ENCODE measurements around the gene PPP6R1. TPM values are rescaled to one million over a fixed set of nuclear protein-coding genes. Genes with fewer than 3 reads are reported as not detected.

The PPP6R1 gene
- total and polyA plus RNA-seq, 2 of the 13 experiments (the other 11 are each of a cell fraction or from before 2014, with no cell fraction given), result 25.8 to 54.0 TPM

DNA sequence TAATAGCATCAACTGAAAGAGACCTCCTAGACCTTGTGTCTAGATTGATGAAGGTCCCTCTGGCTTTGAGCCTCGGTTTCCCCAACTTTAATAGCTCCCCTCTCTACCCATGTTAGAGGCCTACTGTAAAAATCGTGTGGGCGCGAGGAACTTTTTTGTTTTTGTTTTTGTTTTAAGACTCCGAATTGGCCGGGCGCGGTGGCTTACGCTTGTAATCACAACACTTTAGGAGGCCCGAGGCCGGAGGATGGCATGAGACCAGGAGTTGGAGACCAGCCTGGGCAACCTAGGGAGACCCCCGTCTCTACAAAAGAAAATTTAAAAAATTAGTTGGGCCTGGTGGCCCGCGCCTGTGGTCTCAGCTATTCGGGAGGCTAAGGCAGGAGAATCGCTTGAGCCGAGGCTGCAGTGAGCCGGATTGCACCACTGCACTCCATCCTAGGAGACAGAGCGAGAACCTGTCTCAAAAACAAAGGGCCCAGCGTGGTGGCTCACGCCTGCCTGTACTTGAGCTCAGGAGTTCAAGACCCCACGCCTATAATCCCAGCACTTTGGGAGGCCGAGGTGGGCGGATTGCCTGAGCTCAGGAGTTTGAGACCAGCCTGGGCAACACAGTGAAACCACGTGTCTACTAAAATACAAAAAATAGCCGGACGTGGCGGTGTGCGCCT lies 858 bp upstream of the PPP6R1 start (continued):
- TF ChIP-seq, protein P1, sequence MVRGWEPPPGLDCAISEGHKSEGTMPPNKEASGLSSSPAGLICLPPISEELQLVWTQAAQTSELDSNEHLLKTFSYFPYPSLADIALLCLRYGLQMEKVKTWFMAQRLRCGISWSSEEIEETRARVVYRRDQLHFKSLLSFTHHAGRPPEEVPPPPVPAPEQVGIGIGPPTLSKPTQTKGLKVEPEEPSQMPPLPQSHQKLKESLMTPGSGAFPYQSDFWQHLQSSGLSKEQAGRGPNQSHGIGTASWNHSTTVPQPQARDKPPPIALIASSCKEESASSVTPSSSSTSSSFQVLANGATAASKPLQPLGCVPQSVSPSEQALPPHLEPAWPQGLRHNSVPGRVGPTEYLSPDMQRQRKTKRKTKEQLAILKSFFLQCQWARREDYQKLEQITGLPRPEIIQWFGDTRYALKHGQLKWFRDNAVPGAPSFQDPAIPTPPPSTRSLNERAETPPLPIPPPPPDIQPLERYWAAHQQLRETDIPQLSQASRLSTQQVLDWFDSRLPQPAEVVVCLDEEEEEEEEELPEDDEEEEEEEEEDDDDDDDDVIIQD (CRISPR knock-in tag; IDR thresholded peaks at IDR 0.05; ENCODE audit: low read depth), result no peak
- TF ChIP-seq JUNB (CRISPR knock-in tag; IDR thresholded peaks at IDR 0.05; ENCODE audit: borderline replicate concordance), result no peak
- no peak for TF ChIP-seq POLR2AphosphoS5 (IDR thresholded peaks at IDR 0.05; ENCODE audit: low read depth, low read length)
- TF ChIP-seq, protein P2, sequence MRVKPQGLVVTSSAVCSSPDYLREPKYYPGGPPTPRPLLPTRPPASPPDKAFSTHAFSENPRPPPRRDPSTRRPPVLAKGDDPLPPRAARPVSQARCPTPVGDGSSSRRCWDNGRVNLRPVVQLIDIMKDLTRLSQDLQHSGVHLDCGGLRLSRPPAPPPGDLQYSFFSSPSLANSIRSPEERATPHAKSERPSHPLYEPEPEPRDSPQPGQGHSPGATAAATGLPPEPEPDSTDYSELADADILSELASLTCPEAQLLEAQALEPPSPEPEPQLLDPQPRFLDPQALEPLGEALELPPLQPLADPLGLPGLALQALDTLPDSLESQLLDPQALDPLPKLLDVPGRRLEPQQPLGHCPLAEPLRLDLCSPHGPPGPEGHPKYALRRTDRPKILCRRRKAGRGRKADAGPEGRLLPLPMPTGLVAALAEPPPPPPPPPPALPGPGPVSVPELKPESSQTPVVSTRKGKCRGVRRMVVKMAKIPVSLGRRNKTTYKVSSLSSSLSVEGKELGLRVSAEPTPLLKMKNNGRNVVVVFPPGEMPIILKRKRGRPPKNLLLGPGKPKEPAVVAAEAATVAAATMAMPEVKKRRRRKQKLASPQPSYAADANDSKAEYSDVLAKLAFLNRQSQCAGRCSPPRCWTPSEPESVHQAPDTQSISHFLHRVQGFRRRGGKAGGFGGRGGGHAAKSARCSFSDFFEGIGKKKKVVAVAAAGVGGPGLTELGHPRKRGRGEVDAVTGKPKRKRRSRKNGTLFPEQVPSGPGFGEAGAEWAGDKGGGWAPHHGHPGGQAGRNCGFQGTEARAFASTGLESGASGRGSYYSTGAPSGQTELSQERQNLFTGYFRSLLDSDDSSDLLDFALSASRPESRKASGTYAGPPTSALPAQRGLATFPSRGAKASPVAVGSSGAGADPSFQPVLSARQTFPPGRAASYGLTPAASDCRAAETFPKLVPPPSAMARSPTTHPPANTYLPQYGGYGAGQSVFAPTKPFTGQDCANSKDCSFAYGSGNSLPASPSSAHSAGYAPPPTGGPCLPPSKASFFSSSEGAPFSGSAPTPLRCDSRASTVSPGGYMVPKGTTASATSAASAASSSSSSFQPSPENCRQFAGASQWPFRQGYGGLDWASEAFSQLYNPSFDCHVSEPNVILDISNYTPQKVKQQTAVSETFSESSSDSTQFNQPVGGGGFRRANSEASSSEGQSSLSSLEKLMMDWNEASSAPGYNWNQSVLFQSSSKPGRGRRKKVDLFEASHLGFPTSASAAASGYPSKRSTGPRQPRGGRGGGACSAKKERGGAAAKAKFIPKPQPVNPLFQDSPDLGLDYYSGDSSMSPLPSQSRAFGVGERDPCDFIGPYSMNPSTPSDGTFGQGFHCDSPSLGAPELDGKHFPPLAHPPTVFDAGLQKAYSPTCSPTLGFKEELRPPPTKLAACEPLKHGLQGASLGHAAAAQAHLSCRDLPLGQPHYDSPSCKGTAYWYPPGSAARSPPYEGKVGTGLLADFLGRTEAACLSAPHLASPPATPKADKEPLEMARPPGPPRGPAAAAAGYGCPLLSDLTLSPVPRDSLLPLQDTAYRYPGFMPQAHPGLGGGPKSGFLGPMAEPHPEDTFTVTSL (CRISPR knock-in tag; IDR thresholded peaks at IDR 0.05; ENCODE audit: borderline replicate concordance), result 0 out of 2 replicates have a peak, but pooled peaks have one; percentile 10
- no peak for TF ChIP-seq HMG20B (CRISPR knock-in tag; conservative IDR thresholded peaks at IDR 0.05)
- 0 out of 2 replicates have a peak, but pooled peaks have one; percentile 8 for TF ChIP-seq ESRRA (CRISPR knock-in tag; IDR thresholded peaks at IDR 0.05; ENCODE audit: low read depth)
- TF ChIP-seq DR1 (CRISPR knock-in tag; IDR thresholded peaks at IDR 0.05), result no peak
- TF ChIP-seq, protein P3, sequence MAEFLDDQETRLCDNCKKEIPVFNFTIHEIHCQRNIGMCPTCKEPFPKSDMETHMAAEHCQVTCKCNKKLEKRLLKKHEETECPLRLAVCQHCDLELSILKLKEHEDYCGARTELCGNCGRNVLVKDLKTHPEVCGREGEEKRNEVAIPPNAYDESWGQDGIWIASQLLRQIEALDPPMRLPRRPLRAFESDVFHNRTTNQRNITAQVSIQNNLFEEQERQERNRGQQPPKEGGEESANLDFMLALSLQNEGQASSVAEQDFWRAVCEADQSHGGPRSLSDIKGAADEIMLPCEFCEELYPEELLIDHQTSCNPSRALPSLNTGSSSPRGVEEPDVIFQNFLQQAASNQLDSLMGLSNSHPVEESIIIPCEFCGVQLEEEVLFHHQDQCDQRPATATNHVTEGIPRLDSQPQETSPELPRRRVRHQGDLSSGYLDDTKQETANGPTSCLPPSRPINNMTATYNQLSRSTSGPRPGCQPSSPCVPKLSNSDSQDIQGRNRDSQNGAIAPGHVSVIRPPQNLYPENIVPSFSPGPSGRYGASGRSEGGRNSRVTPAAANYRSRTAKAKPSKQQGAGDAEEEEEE (CRISPR knock-in tag; IDR thresholded peaks at IDR 0.05; ENCODE audit: borderline replicate concordance), result no peak
- no peak for TF ChIP-seq ZNF841 (CRISPR knock-in tag; IDR thresholded peaks at IDR 0.05; ENCODE audit: borderline replicate concordance)
- no peak for TF ChIP-seq HOXA9 (CRISPR knock-in tag; IDR thresholded peaks at IDR 0.05; ENCODE audit: borderline replicate concordance)
- TF ChIP-seq NFYC (CRISPR knock-in tag; IDR thresholded peaks at IDR 0.05), result no peak
- TF ChIP-seq, protein P4, sequence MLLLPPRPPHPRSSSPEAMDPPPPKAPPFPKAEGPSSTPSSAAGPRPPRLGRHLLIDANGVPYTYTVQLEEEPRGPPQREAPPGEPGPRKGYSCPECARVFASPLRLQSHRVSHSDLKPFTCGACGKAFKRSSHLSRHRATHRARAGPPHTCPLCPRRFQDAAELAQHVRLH (CRISPR knock-in tag; IDR thresholded peaks at IDR 0.05; ENCODE audit: borderline replicate concordance, low read depth), result no peak
- TF ChIP-seq, protein P5, sequence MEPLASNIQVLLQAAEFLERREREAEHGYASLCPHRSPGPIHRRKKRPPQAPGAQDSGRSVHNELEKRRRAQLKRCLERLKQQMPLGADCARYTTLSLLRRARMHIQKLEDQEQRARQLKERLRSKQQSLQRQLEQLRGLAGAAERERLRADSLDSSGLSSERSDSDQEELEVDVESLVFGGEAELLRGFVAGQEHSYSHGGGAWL (CRISPR knock-in tag; IDR thresholded peaks at IDR 0.05), result no peak
- no peak for TF ChIP-seq GTF2F1 (IDR thresholded peaks at IDR 0.05; ENCODE audit: low read length)
- TF ChIP-seq ZNF317 (CRISPR knock-in tag; IDR thresholded peaks at IDR 0.05), result no peak
- TF ChIP-seq TMF1 (CRISPR knock-in tag; IDR thresholded peaks at IDR 0.05; ENCODE audit: low read depth), result no peak
- TF ChIP-seq NCOA1 (CRISPR knock-in tag; IDR thresholded peaks at IDR 0.05), result 0 out of 2 replicates have a peak, but pooled peaks have one; percentile 43
